NCI-H510A treated with DMSO at 0.1 percent for 48 hours (cell line): ENCODE measurements around the gene BID.

Experiments used
- DNase-seq: peaks from one replicate; lab custom pipeline; 2025; lab: John Stamatoyannopoulos, UW

Gene BID

GRCh38 chr22:17738386-17739128 is 35.7 kb downstream of the BID start:
- no peak for DNase-seq

GRCh38 chr22:17734187-17734586 is 40.1 kb downstream of the BID start:
- no peak for DNase-seq

- no peak for DNase-seq
Observed at GRCh38 chr22:17733466-17733865, 40.8 kb downstream of the BID start.

- DNase-seq = no peak
Observed at GRCh38 chr22:17732251-17732854, 41.9 kb downstream of the BID start.

- DNase-seq = no peak
Observed at GRCh38 chr22:17729561-17729960, 44.7 kb downstream of the BID start.

GRCh38 chr22:17728786-17729185 is 45.5 kb downstream of the BID start:
- DNase-seq = no peak

GRCh38 chr22:17726928-17727897 is 47.1 kb downstream of the BID start:
- no peak for DNase-seq

- DNase-seq = no peak
Observed at GRCh38 chr22:17726006-17726927, 48.0 kb downstream of the BID start.

- no peak for DNase-seq
Observed at GRCh38 chr22:17725500-17725796, 48.8 kb downstream of the BID start.

- no peak for DNase-seq
Observed at GRCh38 chr22:17724678-17725499, 49.4 kb downstream of the BID start.

- no peak for DNase-seq
Observed at GRCh38 chr22:17724241-17724640, 50.0 kb downstream of the BID start.

- DNase-seq = no peak
Observed at GRCh38 chr22:17719911-17720310, 54.4 kb downstream of the BID start.

GRCh38 chr22:17717708-17718107 is 56.6 kb downstream of the BID start:
- DNase-seq = no peak

- DNase-seq = no peak
Observed at GRCh38 chr22:17716529-17716928, 57.7 kb downstream of the BID start.

GRCh38 chr22:17712441-17712840 is 61.8 kb downstream of the BID start:
- no peak for DNase-seq

GRCh38 chr22:17710023-17710422 is 64.2 kb downstream of the BID start:
- DNase-seq = no peak

GRCh38 chr22:17707526-17707925 is 66.7 kb downstream of the BID start:
- no peak for DNase-seq

GRCh38 chr22:17706947-17707346 is 67.3 kb downstream of the BID start:
- no peak for DNase-seq

GRCh38 chr22:17705951-17706900 is 68.0 kb downstream of the BID start:
- DNase-seq = peak; percentile 58

- DNase-seq = no peak
Observed at GRCh38 chr22:17705546-17705945, 68.7 kb downstream of the BID start.
